ENCODE results near the gene WNT16.

GRCh38 chr7:121313793-121314676 lies 14.8 kb upstream of the WNT16 start:
- TF ChIP-seq, protein P1, sequence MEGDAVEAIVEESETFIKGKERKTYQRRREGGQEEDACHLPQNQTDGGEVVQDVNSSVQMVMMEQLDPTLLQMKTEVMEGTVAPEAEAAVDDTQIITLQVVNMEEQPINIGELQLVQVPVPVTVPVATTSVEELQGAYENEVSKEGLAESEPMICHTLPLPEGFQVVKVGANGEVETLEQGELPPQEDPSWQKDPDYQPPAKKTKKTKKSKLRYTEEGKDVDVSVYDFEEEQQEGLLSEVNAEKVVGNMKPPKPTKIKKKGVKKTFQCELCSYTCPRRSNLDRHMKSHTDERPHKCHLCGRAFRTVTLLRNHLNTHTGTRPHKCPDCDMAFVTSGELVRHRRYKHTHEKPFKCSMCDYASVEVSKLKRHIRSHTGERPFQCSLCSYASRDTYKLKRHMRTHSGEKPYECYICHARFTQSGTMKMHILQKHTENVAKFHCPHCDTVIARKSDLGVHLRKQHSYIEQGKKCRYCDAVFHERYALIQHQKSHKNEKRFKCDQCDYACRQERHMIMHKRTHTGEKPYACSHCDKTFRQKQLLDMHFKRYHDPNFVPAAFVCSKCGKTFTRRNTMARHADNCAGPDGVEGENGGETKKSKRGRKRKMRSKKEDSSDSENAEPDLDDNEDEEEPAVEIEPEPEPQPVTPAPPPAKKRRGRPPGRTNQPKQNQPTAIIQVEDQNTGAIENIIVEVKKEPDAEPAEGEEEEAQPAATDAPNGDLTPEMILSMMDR (IDR thresholded peaks at IDR 0.05; ENCODE audit: low read depth, low read length): no peak
- TF ChIP-seq EZH2phosphoT487 (IDR thresholded peaks at IDR 0.05; ENCODE audit: low read depth): no peak

All from OCI-LY3 (cell line).